ENCODE measurements around the gene RBMS1. TPM values are rescaled to one million over a fixed set of nuclear protein-coding genes. Genes with fewer than 3 reads are reported as not detected.

The RBMS1 gene
- total and polyA plus RNA-seq, 2 of the 4 experiments (the other 2 are of a cell fraction): 43.5 to 64.9 TPM

GRCh38 chr2:160301420-160301819 lies 192.2 kb downstream of the RBMS1 start:
- Histone ChIP-seq H3K36me3 (ENCODE audit: control insufficient read depth, insufficient read depth, low read length) (peaks cover 43% of the 10 kb centered on the region), H2AK5ac (ENCODE audit: low read depth, low read length) (no peak overlapping the region), H2BK5ac (ENCODE audit: low read depth, low read length, poor library complexity, severe bottlenecking) (peak overlapping the region; percentile 7), H4K8ac (ENCODE audit: low read depth in 2 of 2, low read length in 2 of 2) (no peak overlapping the region), H3K27ac (ENCODE audit: insufficient read depth, low read length) (no peak overlapping the region), H3K4me2 (ENCODE audit: low read depth, low read length) (no peak overlapping the region), H3K9me3 (ENCODE audit: control insufficient read depth, insufficient read depth, low read length) (no peaks in the 10 kb centered on the region), H3K4me3 (ENCODE audit: insufficient read depth, low read depth, low read length) (no peak overlapping the region), H2BK20ac (ENCODE audit: low read depth, low read length) (no peak overlapping the region), H2AFZ (replicated peaks; ENCODE audit: low read length, poor library complexity) (no peak overlapping the region), H3K9me1 (ENCODE audit: insufficient read depth, low read length) (peaks cover 23% of the 10 kb centered on the region), H3K23ac (ENCODE audit: low read depth, low read length) (no peak overlapping the region; the same call in 1 of the 2 replicates), H3K14ac (replicated peaks; ENCODE audit: low read depth, low read length) (no peak overlapping the region), H4K91ac (ENCODE audit: insufficient read depth, low read depth, low read length) (no peak overlapping the region), H3K18ac (ENCODE audit: low read depth, low read length) (no peak overlapping the region), H3K79me1 (ENCODE audit: low read depth in 1 of 2, low read length in 2 of 2) (peaks cover 42 to 69% of the 10 kb centered on the region in 2 experiments), H2BK15ac (ENCODE audit: low read depth, low read length) (no peak overlapping the region), H3K9ac (ENCODE audit: low read depth, low read length) (no peak overlapping the region), H2BK120ac (ENCODE audit: low read depth, low read length) (no peak overlapping the region), H3K56ac (ENCODE audit: extremely low read depth, insufficient read depth, low read length) (no peak overlapping the region), H4K5ac (ENCODE audit: low read depth, low read length) (no peak overlapping the region), H3K4me1 (ENCODE audit: control insufficient read depth, insufficient read depth, low read length) (peaks cover 20% of the 10 kb centered on the region), H4K20me1 (ENCODE audit: insufficient read depth, low read length) (peaks cover 6% of the 10 kb centered on the region; the same call in 1 of the 2 replicates), H3K27me3 (ENCODE audit: control insufficient read depth, insufficient read depth, low read length) (no peaks in the 10 kb centered on the region), H3K4ac (ENCODE audit: low read depth, low read length) (no peak overlapping the region), H2AK9ac (replicated peaks; ENCODE audit: low read depth, low read length, poor library complexity) (no peak overlapping the region)
- ATAC-seq (ENCODE audit: low read depth) (no peak), DNase-seq (peak; percentile 52)
- no TSS peak for BruUV-seq (replicated peaks)
- CTCF ChIA-PET: interaction anchor here (0.6 kb wide), 1 partner anchor 1196 kb away, joined by 4 read pairs; no protein-coding TSS in a partner anchor
- TF ChIP-seq MAFK (IDR thresholded peaks at IDR 0.05; ENCODE audit: low read depth, low read length) (no peak), ELK1 (IDR thresholded peaks at IDR 0.05; ENCODE audit: borderline replicate concordance, low read depth, low read length) (no peak), CTCF (conservative IDR thresholded peaks at IDR 0.05; ENCODE audit: low read depth, low read length) (no peak), CHD1 (IDR thresholded peaks at IDR 0.05; ENCODE audit: low read depth, low read length) (no peak), RFX5 (IDR thresholded peaks at IDR 0.05; ENCODE audit: low read depth, low read length) (no peak), BHLHE40 (IDR thresholded peaks at IDR 0.05; ENCODE audit: low read depth, low read length) (peak; percentile 62; the same call in 1 of the 2 replicates), FOS (IDR thresholded peaks at IDR 0.05; ENCODE audit: low read depth, low read length) (0 out of 2 replicates have a peak, but pooled peaks have one; percentile 11), SMC3 (IDR thresholded peaks at IDR 0.05; ENCODE audit: low read depth, low read length) (no peak), RAD21 (IDR thresholded peaks at IDR 0.05; ENCODE audit: low read length) (no peak), RCOR1 (IDR thresholded peaks at IDR 0.05; ENCODE audit: insufficient replicate concordance, low read length) (no peak), POLR2A (IDR thresholded peaks at IDR 0.05; ENCODE audit: low read depth, low read length) (no peak), MXI1 (IDR thresholded peaks at IDR 0.05; ENCODE audit: borderline replicate concordance, low read depth, low read length) (no peak), CEBPB (IDR thresholded peaks at IDR 0.05; ENCODE audit: low read depth, low read length) (no peak), NFE2L2 (IDR thresholded peaks at IDR 0.05; ENCODE audit: low read depth, low read length) (no peak), USF2 (IDR thresholded peaks at IDR 0.05; ENCODE audit: low read depth, low read length) (no peak), MAZ (IDR thresholded peaks at IDR 0.05; ENCODE audit: borderline replicate concordance, low read depth, low read length) (no peak)
- POLR2A ChIA-PET (ENCODE audit: unreplicated experiment): no interaction called here
- WGBS, 2 experiments (ENCODE audit: extremely low coverage in 2 of 2, insufficient read length in 1 of 2): no CpG with 5 or more reads among the region's 2 CpGs
- in situ Hi-C loops (cut with MboI; ENCODE audit: low sequenced_read_pairs) (no loop called here), intact Hi-C loops (cut with micrococcal nuclease) (no loop called here), dilution Hi-C loops (cut with HindIII; ENCODE audit: low sequenced_read_pairs, unreplicated experiment) (no loop called here)

All from IMR-90 (cell line).